WTC11 (cell line): ENCODE measurements around the gene ADAMTS10.

Experiments
- CTCF ChIP-seq: fragments of 200-600 bp; IDR thresholded peaks from 2 replicates; pipeline ENCODE4 v1.8.0; 2022; ENCODE audit warnings: antibody characterized with exemption
- E2F1 ChIP-seq: sonication (generic); formaldehyde crosslinking; IDR thresholded peaks from 2 replicates; pipeline ENCODE4 v1.8.0; 2022; ENCODE audit warnings: mild to moderate bottlenecking, missing genetic modification reagents
- IRF1 ChIP-seq: sonication (generic); formaldehyde crosslinking; IDR thresholded peaks from 2 replicates; pipeline ENCODE4 v1.8.0; 2023; ENCODE audit warnings: missing genetic modification reagents
- RORB ChIP-seq: fragments of 250-450 bp; sonication (Bioruptor Pico); IDR thresholded peaks from 2 replicates; pipeline ENCODE4 v1.9.0; 2021; ENCODE audit warnings: mild to moderate bottlenecking

- no peak for TF ChIP-seq IRF1 (CRISPR knock-in tag)
- no peak for TF ChIP-seq E2F1 (CRISPR knock-in tag)
- no peak for TF ChIP-seq RORB (CRISPR knock-in tag)
- no peak for TF ChIP-seq CTCF
These were observed 52.2 kb downstream of the ADAMTS10 start for GRCh38 chr19:8558325-8558724.
